NCI-H226 (cell line): ENCODE results near the gene FNBP1L.
A peak's percentile ranks its signal among the peaks of the same experiment; 100 is the strongest.
"Not testable (repeated sequence)": the region's sequence is repeated elsewhere in the genome, so short reads cannot be mapped to it uniquely, and the experiment has no call there.

Experiments used
- DNase-seq: peaks from one replicate; pipeline ENCODE4 v3.0.0-alpha.2; 2015

The FNBP1L gene

DNA sequence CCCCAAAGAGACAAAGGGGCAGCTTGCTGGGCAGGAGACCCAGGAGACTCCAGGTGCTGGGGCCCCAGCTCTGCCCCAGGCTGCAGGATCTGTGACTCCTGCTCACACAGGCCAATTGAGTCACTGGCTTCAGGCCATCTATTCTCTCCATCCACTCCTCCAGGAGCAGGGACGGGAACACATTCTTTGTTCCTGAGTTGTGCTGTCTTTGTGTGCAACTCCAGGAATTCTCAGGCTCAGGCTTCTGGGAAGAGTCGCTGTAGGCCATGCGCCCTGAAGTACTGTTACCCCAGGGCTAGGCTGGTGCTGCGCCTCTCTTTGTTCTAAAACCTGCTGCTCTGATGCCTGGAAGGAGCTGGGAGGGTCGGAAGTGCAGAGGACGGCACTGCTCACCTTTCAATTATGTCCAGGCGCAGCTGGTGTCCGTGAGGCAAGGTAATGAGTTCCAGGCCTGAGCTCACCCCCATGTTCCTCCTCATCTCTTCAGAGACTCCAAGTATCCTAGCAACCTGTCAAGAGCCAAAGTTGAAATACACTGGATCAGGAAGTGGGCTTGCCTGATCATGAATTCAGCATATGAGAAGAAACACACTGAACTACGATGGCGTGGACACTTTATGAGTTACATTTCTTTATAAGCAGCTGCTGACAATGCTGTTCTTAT lies 127.8 kb downstream of the FNBP1L start:
- DNase-seq = no peak

DNA sequence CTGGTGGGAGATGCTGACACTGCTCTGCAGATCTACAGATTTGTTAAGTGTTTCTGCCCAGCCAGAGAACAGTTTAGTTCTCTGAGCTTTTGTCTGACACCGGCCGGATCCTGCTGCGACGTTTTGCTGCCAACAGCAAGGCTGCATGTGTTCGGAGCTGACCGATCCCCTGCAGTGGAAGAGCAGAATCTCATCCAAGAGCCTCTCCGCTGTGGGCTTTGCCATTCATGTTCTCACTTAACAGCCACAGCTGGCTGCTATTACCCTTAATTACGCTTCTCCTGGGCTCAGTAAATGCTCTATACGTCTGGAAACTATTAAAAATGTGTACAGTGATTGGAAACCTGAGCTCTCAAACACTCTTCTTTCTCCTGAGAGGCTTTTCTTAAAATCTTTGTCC lies 128.4 kb downstream of the FNBP1L start:
- DNase-seq = no peak

DNA sequence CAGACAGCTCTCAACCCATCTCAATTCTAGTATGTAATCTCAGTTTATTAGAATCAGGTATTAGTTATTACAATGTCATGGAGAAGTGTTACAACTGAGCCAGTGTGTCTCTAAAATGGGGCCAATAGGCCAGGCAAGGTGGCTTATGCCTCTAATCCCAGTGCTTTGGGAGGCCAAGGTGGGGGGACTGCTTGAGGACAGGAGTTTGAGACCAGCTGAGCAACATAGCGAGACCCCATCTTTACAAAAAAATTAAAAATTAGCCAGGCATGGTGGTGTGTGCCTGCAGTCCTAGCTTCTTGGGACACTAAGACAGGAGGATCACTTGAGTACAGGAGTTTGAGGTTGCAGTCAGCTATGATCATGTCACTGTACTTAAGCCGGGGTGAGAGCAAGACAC lies 128.8 kb downstream of the FNBP1L start:
- no peak for DNase-seq

DNA sequence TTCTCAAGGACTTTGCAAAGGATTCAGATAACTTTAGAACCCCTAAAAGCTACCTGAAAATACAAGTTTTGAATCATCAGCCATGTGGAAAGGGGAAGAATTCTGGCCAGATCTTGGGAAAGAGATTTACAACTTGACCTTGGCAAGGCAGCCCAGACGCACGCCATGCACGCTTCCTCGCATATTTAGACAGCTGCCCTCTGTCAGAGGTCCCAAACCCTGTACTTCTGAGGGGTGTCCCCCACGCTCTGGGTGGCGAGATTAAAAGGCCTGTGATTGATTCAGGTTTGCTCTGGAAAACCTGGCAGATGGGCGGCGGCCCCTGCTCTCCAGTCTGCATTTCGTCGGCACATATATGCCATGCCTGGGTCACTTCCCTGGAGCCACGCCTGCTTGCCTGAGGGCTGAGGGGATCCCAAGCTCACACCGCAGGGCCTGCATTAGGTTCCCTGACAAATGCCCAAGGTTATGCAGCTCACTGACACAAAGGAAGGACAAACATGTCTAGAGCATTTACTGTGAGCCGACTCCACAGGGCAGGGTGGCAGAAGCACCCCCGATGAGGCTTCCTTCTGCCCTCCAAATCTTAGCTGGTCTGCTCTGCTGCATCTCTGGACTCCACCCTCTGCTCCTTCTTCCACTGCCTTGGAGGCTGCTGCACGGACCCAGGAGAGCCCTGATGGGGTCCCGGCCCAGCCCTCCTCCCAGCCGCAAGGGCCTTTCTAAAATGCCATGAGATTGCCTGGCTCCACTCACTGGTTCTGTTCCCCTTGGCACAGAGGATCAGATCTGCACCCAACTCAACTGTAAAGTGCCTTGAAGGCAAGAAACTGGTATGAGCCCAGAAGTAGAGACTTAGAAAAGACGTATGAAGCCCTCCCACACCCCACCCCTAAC lies 129.9 kb downstream of the FNBP1L start:
- no peak for DNase-seq

DNA sequence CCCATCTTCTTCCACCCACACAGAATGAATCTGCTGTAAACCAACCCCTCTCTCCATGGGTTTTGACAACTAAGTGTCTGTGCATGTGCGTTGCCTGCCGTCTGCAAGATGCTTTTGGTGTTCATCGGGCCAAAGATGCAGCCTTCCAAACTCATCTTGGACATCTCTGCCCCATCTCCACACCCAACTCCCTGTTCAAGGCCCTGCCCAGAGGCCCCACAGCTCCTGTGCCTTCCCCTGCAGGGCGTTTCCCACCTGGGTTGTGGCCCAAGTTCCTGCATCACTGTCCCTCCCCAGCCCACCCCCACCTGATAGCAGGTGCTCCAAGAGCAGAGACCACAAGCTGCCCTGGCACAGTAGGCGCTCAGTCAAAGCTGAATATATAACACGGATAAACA lies 130.5 kb downstream of the FNBP1L start:
- no peak for DNase-seq

DNA sequence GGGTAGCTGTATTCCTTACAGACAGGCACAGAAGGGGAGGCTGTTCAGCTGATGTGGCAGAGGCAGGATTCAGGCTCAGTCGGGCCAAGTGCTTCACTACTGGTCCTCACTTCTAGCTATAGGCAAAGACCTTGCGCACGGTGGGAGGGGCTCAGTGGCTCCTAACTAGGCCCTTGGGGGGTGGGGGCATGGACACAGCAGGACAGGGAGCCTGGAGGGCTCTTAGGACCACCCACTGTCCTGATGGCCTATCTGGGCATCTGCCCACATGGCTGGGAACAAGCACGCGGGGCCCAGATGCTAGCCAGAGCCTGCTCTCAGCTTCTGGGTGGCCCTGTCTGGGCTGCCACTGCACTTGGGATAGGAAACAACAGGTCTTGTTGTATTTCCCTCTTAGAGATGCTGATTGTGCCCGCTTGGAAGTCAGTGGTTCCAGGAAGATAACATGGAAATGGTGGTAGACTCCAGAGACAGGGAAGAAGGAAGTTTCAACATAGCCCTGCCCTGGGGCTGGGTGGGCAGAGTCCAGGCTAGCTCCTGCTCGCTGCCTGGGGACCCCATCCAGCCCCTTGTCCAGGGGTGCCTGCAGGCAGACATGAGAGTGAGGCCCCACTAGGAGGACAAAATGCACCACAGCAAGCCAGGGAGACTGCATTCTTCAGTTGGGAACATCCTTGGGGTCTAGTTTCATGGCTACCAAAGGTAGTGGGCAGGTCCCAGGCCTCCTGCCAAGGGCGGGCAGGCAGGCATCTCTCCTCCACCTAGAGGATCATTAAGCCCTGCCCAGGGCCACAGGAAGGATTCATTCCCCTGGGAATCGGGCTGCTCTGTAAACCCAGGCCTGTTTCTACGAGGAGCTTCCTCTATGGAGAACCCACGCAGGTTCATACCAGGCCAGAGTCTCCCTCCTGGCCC lies 131.2 kb downstream of the FNBP1L start:
- no peak for DNase-seq

DNA sequence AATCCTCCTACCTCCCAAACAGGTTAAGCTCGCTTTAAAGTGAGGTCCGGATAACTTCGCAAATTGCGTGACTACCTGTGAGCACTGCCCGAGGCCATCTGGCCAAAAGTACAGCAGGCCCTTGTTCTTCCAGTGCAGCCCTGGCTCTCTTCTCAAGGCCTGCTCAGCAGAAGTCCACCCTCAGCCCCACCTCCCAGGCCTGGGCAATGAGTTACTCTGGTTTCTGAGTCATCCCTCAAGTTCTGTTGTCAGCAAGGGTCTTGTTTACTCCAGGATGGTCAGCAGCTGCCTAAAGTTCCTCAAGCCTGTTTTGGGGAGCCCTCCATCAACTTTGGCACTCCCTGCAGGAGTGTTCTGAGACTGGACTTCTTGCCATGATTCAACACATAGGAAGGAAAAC lies 132.0 kb downstream of the FNBP1L start:
- peak; percentile 42 for DNase-seq

DNA sequence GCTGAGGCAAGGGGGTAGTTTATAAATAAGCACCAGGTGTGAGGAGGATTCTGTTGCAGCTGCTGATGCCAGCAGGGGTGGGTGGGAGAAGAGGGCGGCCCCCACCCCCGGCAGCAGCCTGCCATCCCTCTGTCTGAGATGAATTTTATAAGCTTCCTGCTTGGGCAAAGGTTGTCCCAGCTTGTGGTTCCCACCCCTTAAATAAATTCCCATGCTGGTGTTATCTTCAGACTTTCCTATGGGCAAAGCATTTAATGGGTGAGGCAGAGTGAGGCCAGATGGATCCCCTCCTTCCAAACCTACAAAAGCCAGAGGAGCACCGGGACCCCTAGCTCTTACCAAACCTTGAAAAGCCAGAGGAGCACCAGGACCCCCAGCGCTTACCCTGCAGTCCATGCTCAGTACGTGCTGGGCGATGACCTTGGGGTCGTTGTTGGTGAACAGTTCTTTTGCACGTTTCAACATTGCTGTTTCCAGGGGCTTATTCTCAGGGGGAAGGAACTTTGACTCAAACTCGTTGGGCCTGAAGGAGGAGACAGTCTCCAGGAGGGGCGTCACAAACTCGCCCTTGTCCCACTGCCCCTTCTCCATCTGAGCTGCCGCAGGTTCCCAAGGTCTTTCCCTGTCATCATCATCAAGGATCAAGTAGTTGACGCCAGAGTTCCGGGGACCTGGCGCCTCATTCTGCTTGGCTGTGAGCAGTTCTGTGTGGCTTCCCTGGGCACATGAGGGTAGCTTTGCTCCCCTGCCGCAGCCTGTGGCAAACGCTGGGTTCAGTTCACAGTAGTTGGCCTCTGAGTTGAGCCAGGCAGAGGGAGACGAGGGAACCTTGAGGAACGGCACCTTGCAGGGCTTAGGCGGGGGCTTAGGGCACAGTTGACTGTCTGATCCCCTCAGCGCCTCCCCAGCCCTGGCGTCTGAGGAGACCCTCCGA lies 134.3 kb downstream of the FNBP1L start:
- DNase-seq = no peak

DNA sequence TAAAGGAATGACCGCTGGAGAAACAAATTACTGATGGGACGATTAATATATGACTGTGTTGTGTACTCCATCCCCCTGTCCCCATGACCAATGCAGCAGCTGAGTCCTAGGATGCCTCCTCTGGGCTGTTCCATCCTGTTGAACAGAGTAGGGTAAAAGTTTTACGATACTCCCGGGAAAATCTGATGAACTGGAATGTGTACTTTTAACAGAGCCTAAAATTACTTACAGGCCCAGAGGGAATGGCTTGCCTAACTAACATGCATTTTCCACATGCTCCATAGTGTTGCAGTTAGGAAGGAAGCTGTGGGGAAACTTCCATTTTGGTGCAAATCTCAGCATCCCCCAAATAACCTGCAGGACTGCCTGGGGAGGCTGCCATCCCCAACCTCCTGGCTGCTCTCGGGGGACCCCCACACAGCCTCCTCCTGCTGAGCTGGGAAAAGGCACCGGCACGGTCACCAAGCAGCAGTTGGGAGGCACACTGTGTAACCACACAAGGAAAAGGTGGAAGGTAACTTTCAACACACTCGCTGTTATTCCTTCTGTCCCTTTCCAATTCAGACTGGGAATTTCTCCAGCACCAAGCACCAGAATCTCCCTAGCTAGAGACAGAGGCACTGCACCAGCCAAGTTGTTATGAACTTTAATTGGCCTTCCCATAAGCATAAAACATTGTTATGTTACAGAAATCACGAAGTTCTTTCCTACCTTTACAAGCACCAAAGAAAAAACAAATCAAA lies 136.5 kb downstream of the FNBP1L start:
- no peak for DNase-seq

DNA sequence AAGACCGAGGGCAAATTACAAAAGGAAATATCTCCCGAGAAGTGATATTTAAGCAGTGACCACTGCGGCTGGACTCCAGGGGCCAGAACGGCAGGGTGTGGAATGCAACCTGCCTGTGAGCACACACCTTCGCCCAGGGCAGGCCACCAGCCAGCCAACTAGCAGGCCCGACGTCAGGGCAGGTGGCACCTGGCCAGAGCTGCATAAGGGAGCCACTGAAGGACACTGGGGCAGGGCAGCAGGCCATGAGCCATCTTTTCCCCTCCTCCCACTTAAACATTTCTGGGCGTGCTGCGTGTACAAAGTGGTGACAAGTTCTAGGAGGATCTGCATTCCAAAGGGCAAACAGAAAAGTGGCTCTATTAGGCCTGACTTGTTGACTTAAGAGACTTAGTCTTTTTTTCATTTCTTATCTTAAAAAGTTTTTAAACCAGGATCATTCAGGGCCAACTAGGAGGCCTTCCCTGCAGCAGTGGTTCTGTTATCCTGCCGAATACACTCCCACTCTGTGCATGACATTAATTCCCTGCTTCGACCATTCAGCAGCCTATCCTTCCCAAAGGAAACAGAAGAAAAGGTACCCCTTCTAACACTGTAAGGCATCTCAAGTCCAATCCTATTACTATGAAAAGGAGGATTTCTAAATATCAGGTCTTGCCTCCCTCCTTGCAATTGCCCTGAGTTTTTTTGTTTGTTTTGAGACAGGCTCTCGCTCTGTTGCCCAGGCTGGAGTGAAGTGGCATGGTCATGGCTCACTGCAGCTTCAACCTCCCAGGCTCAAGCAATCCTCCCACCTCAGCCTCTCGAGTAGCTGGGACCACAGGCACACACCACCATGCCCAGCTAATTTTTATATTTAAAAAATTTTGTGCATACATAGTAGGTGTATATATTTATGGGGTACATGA lies 137.4 kb downstream of the FNBP1L start:
- peak; percentile 66 for DNase-seq

DNA sequence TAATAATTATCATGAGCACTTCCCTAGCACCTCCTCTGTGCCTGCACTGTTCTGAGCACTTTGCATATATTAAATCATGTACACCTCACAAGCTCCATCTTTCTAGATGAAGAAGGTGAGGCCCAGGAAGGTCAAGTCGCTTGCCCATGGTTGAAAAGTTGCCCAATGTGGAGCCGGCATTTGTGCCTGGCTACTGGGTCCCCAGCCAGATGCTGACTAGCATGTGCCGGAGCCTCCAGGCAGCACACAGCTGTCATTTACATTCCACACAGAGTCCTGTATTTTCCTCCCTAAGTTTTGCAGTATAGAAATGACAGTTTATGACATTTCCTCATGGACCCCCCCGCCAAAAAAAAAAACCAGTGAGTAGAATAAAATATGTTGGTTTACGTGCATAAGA lies 139.4 kb downstream of the FNBP1L start:
- DNase-seq = no peak

DNA sequence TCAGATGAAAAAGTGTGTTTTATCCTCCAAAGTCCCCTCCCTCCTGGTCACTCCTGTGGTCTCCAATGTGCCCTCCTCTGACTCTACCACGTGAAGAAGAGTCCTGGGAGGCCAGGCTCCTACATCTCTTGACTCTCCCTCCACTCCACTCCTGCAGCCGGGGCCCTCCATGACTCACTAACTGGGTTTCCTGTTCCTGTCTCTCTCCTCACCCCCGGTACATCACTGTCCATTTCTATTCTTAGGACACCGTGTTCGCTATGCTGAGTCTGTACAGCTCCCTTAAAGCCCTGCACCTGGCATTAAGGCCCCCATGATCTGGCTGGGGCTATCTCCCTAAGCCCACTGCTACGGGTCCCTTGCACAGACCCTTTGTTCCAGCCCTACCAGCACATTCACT lies 140.3 kb downstream of the FNBP1L start:
- peak; percentile 13 for DNase-seq

DNA sequence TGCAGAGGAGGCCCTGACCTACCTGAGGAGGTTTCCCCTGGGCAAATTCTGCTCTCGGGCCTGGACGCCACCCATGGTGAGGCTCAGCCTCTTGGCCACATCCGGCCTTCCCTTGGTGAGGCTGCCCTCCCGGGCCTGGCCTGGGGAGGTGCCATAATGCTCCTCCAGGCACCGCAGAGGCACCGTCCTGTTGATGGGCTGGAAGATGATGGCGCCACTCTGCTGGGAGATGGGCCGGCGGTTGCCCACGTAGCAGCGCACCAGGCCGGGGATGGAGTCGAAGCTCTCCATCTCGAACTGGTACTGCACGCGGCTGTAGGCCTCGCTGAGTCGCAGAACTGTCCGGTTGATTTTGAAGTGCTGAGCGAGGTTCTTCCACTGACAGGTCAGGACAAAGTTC lies 141.0 kb downstream of the FNBP1L start:
- no peak for DNase-seq

DNA sequence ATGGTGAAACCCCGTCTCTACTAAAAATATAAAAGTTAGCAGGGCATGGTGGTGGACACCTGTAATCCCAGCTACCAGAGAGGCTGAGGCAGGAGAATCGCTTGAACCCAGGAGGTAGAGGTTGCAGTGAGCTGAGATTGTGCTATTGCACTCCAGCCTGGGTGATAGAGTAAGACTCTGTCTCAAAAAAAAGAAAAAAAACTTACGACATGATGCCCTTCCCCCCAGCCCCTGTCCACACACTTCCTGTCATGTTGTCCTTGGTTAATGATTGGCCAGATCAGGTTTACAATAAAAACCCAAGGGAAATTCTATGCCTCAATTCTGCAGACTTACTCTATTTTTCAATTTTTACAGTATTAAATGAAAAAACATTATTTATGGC lies 143.4 kb downstream of the FNBP1L start:
- not testable (repeated sequence) for DNase-seq

DNA sequence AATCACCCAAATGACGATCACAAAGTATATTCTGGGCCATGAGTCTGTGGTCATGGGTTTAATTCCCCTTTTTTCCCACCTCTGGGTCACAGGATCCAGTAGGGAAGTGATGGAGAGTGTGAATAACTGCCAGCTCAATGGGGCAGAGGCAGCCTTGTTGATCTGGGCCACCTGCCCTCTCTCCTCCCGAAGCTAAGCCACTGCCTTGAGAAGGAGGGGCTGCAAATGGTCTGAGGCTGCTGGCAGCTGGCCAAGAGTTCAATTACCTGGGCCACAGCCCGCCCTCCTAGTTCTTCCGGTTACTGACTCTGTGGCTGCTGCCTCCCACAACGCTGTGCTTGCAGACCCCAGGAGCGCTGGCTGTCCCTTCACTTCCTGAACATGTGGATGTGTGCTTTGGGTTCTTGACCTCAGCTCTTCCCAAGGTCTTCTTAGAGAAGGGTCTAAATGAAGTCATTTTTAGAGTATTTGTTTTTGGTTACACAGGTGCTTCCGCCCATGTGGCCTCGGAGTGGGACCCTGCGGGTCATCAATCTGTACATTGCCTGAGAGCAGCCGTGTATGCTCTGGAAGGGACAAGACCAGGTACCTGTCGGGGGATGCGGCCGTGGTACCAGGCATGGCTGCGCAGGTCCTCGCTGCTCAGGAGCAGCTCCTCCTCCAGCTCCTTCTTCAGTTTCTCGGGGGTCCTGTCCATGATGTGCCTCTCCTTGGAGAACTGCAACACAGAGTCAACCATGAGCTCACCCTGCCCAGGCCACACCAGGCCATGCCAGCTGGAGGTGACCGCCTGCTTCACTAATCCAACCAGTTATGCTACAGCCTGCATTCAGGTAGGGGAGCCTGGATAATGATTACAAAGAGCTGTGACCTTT lies 144.0 kb downstream of the FNBP1L start:
- DNase-seq = no peak

DNA sequence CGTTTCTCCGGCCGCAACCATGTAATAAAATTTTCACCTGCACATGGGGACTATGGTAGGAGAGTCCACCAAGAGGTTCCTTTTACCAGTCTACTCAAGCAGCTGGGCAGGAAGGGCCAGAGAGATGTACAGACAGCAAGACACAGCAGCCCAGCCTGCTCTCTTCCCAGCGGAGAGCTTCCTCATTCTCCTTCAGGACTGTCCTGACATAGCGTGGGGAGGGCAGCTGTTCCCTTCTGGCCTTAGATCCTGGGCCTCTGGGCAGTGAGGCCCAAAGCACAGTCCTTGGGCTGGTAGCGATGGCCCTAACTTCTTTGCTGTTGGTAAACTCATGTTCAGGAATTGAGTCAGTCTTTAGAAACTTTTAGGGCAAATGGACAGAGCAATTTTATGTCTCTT lies 144.6 kb downstream of the FNBP1L start:
- no peak for DNase-seq

DNA sequence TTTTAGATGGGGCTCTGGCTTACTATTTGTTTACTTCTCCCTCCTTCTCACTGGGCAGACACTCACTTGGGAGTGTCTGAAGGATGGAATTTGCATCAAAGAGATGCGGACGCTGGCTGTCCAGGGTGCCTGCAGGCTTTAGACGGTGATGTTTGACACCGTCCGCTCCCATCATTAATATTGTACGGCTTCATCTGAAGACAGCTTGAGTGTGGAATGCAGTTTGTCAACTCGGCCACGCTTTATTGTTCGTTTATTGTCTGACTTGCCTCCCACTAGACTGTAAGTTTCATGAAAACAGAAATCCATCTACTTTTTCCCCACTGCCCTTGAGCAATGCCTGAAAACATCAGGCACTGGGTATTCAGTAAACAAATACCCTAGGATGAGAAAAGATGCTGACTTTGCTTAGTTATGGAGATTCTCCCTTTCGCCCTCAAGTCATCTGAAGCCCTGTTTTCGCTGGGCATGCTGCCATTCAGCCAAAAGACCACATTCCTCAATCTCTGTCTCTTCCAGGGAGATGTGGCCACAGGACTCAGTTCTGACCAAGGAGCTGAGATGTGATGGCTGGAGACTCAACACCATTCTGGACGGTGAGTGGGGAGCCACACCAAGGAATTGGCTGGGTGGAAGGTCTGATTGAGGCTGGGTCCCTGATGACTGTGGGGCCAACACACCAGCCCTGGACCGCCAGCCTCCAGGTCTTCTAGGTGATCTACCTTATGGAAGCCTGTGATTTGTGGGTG lies 146.1 kb downstream of the FNBP1L start:
- DNase-seq = no peak

DNA sequence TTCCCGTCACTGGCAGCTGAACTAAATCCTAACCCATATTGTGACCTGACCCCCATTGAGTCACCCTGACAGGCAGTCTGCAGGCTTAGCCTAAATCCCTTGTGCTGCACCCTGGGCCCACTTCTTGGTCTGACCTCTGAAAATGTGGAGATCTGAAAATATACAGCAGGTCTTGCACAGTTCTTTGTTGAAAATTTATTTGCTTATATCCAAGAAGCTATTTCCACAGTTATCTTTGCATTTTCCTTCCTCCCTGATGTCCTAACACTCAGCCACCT lies 146.6 kb downstream of the FNBP1L start:
- DNase-seq = no peak

DNA sequence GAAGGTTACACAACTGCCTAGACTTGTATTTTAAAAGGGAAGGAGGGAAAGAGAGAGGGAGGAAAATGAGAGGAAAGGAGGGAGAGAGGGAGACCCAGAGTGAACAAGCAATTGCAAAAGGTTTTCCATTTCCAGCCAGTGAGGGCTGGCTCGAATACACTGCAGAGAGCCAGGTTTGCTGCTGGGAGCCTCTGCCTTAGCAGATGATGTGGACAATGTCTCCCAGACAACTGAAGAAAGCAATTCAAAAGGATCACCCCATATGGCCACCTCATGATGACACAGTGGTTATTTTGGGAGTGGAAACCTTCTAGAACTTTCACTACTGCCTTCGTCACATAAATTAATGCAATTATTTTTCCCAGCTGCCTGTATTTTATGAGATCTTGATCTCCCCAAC lies 147.3 kb downstream of the FNBP1L start:
- no peak for DNase-seq
